NCI-H2196 treated with DMSO at 0.1 percent for 48 hours (cell line): ENCODE results near the gene RALGPS1.
A peak's percentile ranks its signal among the peaks of the same experiment; 100 is the strongest.

Source experiments
- DNase-seq: peaks from one replicate; lab custom pipeline; 2025; ENCODE audit not compliant: unreplicated experiment; lab: John Stamatoyannopoulos, UW

RALGPS1 gene

DNA sequence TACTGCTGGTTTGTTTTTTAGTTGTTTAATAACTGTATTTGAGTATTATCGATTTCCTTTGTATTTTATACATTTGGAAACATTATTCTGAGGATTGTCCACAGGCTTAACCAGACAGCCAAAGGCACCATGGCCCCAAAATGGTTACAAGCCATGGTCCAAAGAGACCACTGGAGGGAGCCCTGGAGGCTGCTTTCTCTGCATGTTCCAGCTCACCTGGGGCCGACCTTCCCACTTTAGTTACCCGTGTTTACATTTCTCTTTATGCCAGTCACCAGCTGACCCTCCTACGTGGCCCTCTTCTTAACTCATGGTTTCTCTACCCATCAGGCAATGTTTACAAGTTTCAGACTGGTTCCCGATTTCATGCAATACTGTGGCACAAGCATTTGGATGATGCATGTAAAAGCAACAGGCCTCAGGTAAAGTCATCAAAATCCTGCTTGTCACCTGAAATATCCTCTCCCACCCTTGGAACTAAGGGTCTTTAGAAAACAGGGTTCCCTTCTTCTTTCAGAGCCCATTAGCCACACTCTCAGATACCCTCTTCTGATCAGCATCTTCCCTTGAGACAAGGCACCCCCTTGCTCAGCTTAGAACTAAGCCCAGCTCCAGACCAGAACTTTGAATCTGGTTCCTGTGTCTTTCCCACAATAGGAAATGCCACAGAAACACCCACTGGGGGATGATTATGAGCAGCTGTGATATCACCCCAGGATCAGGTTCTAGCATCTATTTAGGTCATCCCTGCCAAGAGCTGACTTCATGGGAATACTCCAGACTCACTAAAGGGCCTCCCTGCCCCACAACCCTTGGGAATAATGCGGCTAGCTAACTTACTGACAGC, 300.1 kb downstream of the RALGPS1 start:
- peak; percentile 62 for DNase-seq

DNA sequence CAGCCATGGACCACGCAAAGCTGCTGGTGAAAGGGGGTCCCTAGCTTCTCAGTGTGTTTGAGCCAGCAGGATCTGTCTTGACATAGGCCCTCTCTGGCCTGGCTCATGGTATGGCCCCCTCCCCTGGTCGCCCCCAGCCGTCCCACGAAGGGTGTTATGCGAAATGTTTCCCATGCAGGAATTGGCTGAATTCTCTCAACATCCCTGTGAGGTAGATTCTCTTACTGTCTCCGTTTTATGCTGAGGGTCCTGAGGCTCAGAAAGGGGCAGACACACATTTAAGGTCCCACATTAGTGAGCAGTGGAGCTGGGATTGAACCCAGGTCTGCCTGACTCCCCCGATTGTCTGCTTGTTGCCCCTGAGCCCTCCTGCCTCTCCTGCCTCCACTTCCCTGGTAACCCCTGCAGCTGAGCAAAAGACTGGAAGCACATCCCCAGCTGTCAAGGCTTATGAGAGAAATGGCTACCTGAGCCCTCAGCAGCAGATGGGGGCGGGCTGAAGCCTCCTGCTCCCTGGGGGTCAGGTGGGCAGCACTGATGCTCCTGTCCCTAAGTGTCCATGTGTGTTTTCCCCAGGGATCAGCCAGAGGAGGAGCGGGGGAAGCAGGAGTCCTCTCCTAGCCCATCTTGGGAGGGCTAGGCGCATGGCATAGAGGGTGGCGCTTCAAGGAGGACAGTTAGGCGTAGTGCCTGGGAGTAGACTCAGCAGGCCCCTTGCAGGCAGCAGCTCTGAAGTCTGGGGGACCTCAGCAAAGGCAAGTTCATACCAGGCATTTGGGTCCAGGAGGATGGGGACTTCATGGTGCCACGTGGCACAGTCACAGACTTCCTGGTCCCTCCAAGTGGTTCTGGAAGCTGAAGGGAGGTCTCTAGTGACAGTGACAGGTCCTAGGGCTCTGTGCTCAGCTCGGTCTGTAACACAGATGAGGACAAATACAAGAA, 301.0 kb downstream of the RALGPS1 start:
- DNase-seq = no peak

DNA sequence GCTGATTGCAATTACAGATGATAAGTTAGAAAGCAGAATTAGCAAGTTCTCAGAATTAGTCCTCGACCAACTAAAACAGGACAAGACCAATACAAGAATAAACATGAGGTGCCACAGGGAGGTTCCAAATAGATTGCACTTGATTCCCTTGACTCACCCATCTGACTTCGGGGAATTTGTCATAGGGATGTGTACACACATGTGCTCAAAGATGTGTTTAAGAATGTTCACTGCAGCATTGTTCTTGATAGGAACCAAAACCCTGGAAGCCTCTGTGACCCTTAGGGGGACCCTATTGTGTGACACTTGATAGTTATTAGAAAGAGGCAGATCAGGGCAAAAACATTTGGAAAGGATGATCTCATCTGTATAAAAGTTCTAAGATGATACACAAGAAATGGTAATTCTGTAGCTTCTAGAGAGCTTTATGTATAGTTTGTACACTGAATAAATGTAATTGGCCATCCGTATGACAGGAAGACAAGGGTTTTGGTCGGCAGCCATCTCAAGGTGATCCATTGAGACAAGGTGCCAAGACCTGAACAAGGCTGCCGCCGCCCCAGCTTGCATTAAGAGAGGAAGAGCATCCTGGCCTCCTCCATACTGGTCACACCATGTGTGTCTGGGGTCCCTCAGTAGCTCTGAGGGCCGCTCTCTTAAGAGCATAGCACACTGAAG, 301.8 kb downstream of the RALGPS1 start:
- DNase-seq = no peak

DNA sequence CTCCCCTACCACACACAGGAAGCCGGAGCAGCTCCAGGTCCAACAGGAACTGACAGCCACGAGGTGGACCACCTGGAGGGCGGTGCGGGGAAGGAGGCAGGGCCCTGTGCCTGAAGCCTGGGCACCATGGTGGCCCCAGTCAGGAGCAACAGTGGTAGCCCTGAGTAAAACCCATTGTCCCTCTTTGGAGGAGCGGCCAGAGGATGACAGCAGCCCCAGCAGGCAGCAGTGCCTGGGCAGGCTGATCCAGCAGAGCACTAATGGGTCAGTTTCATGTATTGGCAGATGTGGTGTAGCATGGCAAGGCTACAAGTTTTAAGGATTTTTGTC, 302.3 kb downstream of the RALGPS1 start:
- no peak for DNase-seq

DNA sequence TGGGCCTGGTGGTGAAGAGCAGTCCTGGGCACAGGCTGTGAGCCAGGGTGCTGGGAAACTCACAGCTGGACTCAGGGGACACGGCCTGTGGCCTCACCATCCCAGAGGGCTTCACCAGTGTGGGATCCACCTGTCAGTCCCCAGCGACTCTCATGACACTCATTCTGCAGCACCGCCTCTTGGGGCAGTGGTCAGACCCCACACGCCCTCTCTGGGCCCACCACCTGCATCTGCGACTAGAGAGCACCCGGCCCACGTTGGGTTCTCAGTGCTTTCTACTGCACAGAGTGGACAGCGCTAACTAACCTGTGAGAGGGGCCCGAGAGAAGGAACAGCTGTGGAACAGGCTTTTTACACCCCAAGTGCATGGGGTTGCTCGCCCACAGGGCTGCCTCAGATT, 304.2 kb downstream of the RALGPS1 start:
- no peak for DNase-seq

DNA sequence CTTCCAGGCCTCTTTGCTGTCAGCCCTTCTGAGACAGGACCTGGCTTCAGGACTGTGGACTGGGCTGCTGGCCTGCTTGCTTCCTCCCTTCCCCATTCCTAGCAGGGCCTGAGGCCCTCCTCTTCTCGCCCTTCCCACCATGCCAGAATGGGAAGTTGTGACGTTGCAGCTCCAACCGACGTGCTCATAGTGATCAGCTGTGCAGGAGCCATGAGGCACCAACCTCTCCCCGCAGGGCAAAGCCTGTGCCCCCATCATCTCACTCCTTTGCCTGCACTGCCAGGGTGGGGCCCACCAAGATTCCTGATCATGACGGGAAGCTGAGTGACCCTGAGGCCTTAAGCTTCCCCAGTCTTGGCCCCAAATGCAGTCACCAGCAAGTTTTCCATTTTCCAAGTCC, 304.9 kb downstream of the RALGPS1 start:
- DNase-seq = no peak

DNA sequence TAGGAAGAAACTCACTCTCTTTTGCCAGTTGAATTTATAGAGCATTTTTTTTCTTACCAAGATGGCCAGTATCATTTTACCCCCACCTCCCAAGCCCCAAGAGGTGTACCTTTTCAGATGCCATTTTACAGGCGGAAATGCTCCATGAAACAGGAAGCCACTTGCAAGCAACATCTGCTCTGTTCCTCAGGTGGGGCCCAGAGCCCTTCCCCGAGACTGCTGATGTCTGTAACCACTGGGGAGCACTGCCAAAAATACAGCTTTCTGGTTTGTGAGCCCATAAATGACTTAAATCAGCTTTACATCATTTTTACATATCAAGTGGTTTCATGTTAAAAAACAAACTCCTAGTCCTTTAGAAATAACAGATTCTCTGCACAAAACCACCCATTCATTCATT, 307.1 kb downstream of the RALGPS1 start:
- no peak for DNase-seq

DNA sequence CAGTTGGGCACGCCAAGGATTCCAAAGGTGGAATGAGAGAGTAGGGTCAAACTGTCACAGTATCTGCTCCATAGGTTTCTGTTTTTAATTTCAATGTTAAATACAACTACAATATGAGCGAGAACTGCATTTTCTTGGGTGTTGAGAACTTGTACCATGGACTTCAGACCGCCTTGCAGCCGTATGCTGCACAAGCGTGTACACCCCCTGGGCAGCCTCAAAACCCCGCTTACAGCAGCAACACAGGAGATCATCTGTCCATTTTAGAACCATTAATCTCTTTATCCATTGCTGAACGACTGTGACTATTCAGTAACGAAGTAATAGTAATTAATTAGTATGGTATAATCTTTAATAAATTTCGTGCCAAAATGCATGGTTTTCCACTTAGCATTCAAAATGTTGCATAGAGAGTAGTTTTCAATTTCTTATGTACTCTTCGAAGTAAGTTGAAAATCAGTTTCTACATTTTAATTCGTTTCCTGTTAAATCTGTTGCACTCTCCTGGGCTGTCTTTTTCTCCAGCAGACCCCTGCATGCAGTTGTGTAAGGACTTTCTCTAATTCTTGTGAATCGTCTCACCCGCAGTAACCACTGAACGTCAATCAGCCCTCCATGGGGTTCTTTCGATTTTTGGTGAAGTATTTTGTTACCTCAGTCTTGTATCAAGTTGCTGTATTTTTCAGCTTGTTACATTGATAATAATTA, 308.0 kb downstream of the RALGPS1 start:
- DNase-seq = no peak

DNA sequence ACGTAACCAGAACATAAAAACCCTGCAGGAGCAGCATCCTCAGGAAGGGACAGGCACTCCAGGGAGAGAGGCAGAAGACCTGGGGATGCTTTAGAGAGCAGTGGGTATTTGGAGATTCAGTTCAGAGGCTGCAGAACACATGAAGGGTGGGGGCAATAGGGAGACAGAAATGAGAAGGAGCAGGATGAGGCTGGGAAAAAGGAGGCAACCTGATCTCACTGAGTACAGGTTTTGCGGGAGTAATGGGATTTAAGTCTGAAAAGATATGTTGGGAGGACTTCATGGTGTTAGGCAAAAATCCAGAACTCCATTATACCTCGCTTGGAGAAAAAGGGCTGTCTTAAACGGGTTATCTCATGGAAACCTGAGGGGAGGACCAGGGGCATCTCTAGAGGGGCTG, 308.7 kb downstream of the RALGPS1 start:
- no peak for DNase-seq

DNA sequence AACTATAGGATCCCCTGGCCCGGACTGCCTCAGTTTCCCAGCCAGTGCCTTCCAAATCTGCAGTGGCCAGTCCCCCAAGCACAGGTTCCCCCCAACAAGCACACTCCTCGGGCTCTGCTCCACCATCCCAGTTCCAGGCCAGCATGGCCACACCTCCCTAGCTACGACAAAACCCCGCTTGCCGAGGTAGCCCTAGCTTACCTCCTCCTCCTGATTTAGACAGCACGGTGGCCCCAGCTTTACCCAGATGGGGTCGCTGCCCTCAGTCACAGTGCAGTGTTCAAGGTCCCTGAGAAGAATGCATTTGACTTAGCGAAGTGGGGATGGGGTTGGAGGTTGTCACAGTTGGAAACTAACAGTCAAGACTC, 309.2 kb downstream of the RALGPS1 start:
- DNase-seq = no peak

DNA sequence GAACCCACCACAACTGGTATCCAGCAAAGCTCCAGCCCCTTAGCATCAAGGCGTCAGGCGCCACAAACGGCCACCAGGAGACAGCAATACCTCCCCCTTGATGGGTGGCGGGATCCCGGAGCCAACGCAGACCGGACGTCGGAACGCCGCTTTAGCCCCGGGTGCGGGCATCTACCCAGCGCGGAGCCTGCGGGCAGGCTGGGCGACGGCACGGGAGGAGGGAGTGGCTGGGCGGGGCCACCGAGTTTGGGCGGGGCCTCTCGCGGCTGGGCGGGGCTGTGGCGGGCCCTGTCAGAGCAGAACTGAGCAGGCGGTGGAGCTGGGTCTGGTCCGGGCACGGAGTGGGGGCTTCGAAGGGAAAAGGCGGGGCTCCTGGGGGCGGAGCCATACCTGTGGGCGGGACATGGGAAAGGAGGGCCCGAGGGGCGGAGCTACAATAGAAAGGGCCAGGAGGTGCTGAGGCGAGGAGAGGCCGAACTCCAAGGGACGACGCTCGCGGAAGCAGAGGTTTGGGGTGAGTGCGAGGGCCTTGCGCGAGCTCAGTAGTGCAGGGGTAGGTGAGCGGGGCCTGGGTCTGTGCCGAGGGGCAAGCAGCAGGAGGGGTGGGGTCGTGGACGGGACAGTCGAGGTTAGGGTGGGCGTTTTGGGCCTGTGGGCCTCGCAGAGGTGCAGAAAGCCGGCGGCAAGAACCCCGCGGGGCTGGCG, 309.7 kb downstream of the RALGPS1 start:
- peak; percentile 81 for DNase-seq

DNA sequence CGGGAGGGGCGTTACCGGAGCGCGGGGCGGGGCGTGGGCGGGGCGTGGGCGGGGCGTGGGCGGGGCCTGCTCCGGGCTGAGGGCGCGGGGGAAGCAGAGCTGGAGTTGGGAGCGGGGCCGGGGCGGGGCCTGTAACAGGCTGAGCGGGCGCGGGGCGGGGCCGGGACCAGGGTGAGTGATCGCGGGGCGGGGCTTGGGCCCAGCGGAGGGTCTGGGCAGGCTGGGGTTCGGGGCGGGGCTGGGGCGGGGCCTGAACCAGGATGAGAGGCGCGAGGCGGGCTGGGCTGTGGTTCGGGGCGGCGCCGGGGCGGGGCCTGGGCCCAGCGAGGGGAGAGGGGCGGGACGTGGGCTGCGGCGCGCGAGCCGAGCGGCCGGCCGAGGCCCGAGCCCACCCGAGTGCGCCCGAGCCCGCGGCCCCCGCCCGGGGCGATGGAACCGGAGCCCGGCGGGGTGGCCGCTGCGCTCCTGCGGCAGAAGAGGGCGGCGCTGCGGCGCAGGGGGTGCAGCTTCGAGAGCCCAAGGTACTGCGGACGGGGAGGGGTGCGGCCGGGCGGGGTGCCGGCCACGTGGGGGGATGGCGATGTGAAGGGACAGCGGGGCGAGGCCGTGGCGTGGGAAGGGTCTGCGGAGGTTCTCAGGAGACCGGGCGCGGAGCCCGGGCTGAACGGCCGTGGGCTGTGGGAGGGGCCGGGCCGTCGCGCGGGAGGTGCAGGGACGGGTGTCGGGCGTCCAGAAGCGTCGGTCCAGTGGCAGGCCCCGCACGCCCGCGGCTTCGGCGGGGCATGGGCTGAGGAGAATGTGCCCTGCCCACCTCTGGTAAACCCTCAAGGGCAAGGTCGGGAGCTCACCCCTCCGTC, 310.5 kb downstream of the RALGPS1 start:
- DNase-seq = peak; percentile 90

DNA sequence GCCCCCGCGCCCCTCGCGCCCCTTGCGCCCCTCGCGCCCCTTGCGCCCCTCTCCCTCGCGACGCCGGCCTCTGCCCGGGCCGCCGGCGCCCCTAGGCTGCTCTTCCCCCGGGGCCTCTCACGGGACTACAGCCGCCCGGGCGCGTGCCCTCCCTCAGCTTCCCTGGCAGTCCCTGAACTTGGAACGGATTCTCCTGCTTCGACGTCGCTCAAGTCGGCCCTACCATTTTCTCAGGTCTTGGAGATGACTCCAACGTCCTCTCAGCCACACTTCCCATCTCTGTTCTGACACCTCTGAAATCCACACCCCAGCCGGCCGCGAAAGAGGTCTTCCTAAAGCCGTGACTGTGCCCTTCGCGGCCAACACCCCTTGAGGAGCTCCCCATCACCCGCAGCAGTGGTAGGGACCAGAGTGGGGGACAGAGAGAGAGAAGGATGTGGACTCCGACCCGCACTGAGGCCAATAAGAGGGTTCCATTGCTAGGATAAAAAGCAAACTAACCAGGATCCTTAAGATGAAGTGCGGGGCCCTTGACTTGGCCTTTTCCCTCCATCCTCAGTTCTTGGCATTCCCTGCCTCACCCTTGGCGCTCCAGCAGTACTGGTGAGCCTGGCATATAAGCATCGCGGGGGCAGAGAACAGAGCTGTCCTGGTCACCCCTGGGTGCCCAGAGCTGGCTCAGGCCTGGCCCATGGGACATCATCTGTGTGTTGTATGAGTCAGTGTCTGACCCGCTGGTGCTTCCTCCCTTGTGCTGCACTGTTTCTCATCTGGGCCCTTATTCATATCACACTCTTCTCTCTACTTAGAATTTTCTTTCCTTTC, 311.4 kb downstream of the RALGPS1 start:
- no peak for DNase-seq

DNA sequence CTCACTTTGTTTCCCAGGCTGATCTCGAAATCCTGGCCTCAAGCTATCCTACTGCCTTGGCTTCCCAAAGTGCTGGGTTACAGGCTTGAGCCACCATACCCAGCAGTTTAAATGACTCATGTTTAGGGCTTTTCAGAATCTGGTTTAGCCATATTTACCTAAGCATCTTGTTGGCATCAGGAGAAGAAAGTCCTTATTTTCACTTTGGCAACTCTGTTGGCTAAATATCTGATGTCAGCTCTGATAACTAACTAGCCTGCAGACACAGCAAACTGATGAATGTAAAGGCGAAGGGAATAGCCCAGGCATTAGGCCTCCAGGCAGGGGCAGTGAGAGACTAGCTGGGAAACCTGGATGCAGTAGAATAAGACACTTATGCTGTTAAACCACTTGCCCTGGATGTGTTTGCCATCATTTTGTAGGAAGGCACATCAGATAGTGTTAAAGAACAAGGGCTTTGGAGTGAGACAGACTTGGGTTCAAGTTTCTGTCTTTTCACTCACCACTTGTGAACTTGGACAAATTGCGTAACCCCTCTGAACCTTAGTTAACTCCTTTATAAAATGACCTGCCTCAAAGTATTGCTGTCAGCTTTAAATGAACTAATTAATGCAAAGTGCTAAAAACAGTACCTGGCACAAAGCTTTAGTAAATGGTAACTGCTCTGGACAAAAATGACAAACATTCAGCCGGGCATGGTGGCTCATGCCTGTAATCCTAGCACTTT, 315.3 kb downstream of the RALGPS1 start:
- no peak for DNase-seq

DNA sequence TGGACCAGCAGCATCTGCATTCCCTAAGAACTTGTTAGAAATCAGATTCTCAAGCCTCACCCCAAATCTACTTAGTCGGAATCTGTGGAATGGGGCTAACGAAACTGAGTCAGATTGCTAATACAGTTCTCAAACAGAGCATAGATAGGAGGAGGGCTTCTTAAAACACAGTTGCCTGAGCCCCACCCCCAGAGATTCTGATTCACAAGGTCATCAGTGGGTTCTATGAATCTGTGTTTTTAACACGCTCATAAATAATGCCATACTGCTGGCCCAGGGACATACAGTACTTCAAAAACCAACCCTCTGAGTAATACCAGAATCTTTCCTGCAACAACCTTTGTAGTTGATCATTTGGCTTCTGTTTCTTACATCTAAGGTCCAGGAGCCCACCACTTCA, 317.1 kb downstream of the RALGPS1 start:
- DNase-seq = no peak

DNA sequence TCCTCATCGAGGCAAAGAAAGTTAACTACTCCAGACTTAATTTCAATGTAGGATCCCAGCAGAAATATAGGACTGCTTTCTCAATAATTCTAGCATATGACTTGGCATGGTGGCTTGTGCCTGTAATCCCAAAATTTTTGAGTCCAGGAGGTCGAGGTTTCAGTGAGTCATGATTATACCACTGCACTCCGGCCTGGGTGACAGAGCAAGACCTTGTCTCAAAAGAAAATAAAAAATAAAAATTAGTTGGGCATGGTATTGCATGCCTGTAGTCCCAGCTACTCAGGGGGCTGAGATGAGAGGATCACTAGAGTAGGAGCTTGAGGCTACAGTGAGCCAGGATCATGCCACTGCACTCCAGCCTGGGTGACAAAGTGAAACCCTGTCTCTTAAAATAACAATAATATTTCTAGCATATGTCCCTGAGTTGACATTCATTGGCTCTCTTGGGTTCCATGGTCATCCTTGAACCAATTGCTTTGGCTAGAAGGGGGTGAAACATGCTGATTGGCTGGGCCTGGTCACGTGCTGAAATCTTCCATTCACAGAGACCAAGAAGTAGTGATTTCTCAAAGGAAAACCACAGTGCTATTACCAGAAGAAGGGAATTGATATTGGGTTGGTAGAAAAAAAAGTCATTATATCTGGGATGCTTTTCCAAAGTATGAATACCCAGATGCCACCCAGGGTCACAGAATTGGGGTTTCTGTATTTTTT, 318.4 kb downstream of the RALGPS1 start:
- DNase-seq = no peak

DNA sequence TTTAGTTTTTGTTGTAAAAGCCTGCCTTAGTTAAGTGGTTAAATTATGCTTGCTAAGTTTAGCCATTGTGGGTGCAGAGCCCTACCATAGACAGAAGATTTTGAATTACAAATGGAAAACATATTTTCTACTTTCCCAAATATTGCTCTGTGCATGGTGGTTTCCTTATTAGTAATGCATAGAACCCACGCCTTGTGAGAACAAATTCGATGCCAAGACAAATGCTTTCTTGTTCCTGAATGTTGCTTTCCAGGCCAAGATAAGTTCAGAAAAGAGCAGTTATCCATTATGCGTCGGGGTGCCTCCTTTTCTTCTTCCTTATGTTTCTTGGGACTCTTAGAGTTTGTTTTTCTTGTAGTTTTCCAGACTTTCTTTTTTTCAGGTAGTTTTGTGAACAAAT, 319.0 kb downstream of the RALGPS1 start:
- no peak for DNase-seq
